Bronchus fibroblast of lung (primary cell): ENCODE data around the gene SH2D1B. TPM values are rescaled to one million over a fixed set of nuclear protein-coding genes. Genes with fewer than 3 reads are reported as not detected.

Source experiments
- total RNA-seq: library from RNA; depleted of rRNA; stranded (reverse); fragments of >200 nt; gene quantifications from 2 replicates; pipeline ENCODE4 v1.2.3, GENCODE V29; 2015

Gene SH2D1B, protein sequence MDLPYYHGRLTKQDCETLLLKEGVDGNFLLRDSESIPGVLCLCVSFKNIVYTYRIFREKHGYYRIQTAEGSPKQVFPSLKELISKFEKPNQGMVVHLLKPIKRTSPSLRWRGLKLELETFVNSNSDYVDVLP
- total RNA-seq = 0.15 TPM in 1 of 2 replicates, not detected in the other

DNA sequence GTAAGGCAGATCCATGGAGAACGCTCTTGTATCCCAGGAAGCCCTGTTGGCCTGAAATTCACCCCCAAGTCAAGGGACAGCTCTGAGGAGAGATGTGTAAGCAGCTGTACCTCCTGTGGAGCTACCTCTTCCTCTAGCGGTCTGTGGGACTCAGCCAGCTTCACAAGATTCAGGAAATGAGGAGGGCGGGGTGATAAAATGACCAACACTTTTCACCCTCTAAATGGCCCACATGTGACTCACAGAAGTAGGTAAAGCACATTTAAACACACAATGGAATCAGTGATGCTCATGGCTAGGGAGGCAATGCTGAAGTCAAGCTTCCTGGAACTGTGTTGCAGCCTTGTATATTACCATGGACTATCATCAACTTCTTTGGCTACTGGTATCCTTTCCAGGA lies at the start of gene SH2D1B:
TSS of gene SH2D1B (minus strand) at position 135 of the 400 bp plus-strand sequence. CDS start at position 15, 120 bp downstream.

DNA sequence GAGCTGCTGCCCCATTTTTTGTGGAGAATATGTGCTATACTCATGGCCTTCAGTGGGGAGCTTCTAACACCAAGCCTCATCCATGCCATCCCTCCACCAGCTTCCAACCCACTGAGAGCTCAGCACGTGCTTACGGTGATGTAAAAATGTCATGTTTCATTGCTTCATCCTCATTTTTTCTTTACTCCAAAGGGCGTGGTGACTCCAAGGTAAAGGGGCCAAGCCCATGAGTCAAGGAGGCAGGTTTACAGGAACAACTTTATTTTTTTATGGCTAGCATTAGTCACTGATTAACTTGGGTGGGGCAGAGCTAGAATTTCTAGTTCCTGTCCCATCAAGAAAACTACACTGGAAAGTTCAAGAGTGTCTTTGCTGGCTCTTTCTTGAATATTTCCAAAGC lies 30.6 kb downstream of the SH2D1B start, which contains the start of gene C1orf226:
TSS of gene C1orf226 (plus strand) at position 346 of the 400 bp plus-strand sequence. CDS start 174 bp downstream, outside the sequence.

DNA sequence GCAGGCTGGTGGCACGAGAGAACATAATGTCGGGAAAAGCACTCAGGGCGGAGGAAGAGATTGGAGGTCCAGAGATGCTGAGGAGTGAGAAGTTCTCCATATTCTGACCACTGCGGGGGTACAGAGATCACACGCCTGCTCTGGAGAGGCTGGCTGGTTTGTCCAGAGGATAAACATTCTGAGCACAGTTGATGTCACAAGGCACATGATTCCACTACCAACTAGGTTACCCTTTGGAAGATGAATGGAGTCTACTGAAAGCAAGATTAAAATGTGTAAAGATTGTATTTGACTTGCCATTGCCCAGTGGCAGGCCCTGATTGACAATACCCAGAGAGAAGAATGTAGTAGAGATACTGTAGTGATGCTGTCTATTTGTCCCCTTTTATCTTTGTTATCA lies 35.2 kb downstream of the SH2D1B start, which contains the start of gene SPATA46:
TSS of gene SPATA46 (minus strand) at position 164 of the 400 bp plus-strand sequence. CDS start at position 100, 64 bp downstream.

Other genes with a start within 250 kb of the SH2D1B start
- gene SPATA46, start 35.3 kb downstream of the SH2D1B start, total RNA-seq = not detected in 2 replicates
- gene C1orf226, start 30.4 kb downstream of the SH2D1B start, total RNA-seq = 0.50 and 0.59 TPM in 2 replicates
- 27.2 and 36.1 TPM in 2 replicates for gene UHMK1, start 85.7 kb upstream of the SH2D1B start, total RNA-seq
- 112 and 121 TPM in 2 replicates for gene UAP1, start 149.6 kb upstream of the SH2D1B start, total RNA-seq
- gene DDR2, start 220.3 kb upstream of the SH2D1B start, total RNA-seq = 80.9 and 83.7 TPM in 2 replicates